ENCODE results near the gene U2AF1L4.

Gene U2AF1L4

GRCh38 chr19:35740108-35740422 lies 5.2 kb downstream of the U2AF1L4 start:
- FAIRE-seq, result no peak

GRCh38 chr19:35739275-35740107 lies 5.7 kb downstream of the U2AF1L4 start:
- no peak for FAIRE-seq

GRCh38 chr19:35738887-35739229 lies 6.4 kb downstream of the U2AF1L4 start:
- no peak for FAIRE-seq

GRCh38 chr19:35738021-35738886 lies 7.0 kb downstream of the U2AF1L4 start:
- no peak for FAIRE-seq

- FAIRE-seq, result no peak
Observed at GRCh38 chr19:35736913-35737886, 8.0 kb downstream of the U2AF1L4 start.

GRCh38 chr19:35734889-35735288 lies 10.3 kb downstream of the U2AF1L4 start:
- FAIRE-seq, result no peak

- no peak for FAIRE-seq
Observed at GRCh38 chr19:35734273-35734672, 10.9 kb downstream of the U2AF1L4 start.

- no peak for FAIRE-seq
Observed at GRCh38 chr19:35733180-35734125, 11.8 kb downstream of the U2AF1L4 start.

GRCh38 chr19:35732540-35733179 lies 12.6 kb downstream of the U2AF1L4 start:
- no peak for FAIRE-seq

- no peak for FAIRE-seq
Observed at GRCh38 chr19:35731779-35732405, 13.3 kb downstream of the U2AF1L4 start.

GRCh38 chr19:35731353-35731752 lies 13.9 kb downstream of the U2AF1L4 start:
- FAIRE-seq, result no peak

- FAIRE-seq, result no peak
Observed at GRCh38 chr19:35730326-35730725, 14.9 kb downstream of the U2AF1L4 start.

- FAIRE-seq, result no peak
Observed at GRCh38 chr19:35729763-35730162, 15.5 kb downstream of the U2AF1L4 start.

GRCh38 chr19:35729021-35729420 lies 16.2 kb downstream of the U2AF1L4 start:
- FAIRE-seq, result no peak

- no peak for FAIRE-seq
Observed at GRCh38 chr19:35727956-35728706, 17.1 kb downstream of the U2AF1L4 start.

- FAIRE-seq, result no peak
Observed at GRCh38 chr19:35727053-35727955, 17.9 kb downstream of the U2AF1L4 start.

- FAIRE-seq, result no peak
Observed at GRCh38 chr19:35725216-35725861, 19.9 kb downstream of the U2AF1L4 start.

GRCh38 chr19:35724560-35724959 lies 20.7 kb downstream of the U2AF1L4 start:
- no peak for FAIRE-seq

Measured in colon (tissue), 2 donors.